ENCODE results near the gene ACSF3. TPM values are rescaled to one million over a fixed set of nuclear protein-coding genes. Genes with fewer than 3 reads are reported as not detected.

The ACSF3 gene
- total RNA-seq, 1 donor from 2014 or later = 14.5 TPM

DNA sequence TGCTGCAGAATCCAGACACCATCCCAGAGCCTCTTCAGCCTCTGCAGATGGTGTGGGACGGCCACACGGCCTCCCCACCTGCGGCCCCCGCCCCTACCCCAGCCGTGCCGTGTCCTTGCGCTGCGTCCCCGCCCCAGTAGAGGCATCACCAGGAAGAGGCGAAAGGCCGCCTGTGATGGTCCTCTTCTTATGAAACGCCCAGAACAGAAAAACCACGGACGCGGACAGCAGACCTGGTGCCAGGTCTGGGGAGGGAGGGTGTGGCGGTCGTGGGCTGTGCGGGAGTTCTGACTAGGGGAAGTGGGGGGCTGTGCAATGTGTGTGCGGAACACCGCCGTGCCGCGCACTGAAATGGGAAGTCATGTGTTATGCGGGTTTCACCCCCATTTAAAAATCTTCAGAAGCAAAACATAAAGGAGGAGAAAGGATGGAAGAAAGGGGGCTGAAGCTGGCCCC is 25.5 kb downstream of the ACSF3 start:
- no peaks in the 10 kb centered on the region for H3K79me2 ChIP-seq (ENCODE audit: low read depth)
- Mint-ChIP-seq H3K4me3 (no peak overlapping the region), H3K9me3 (no peaks in the 10 kb centered on the region), H3K4me1 (peaks cover 13% of the 10 kb centered on the region), H3K27me3 (ENCODE audit: insufficient read depth, low read depth) (peaks cover 9% of the 10 kb centered on the region), H3K27ac (no peak overlapping the region), H3K36me3 (peaks cover 19% of the 10 kb centered on the region)
- DNase-seq (ENCODE audit: low spot score) = no peak
- peaks cover 3% of the 10 kb centered on the region for H3K4me1 ChIP-seq
- TF ChIP-seq EZH2 (IDR thresholded peaks at IDR 0.05) (no peak), CTCF (IDR thresholded peaks at IDR 0.05) (no peak), EZH2phosphoT487 (IDR thresholded peaks at IDR 0.05) (no peak)
- no peaks in the 10 kb centered on the region for H3K36me3 ChIP-seq
- H3K27me3 ChIP-seq = no peaks in the 10 kb centered on the region
- no peak overlapping the region for H2AFZ ChIP-seq (replicated peaks)
- H3K27ac ChIP-seq = no peak overlapping the region
- no peaks in the 10 kb centered on the region for H4K20me1 ChIP-seq (ENCODE audit: low read depth)
- no peak overlapping the region for H3K4me3 ChIP-seq
- no peak overlapping the region for H3K4me2 ChIP-seq
- no peaks in the 10 kb centered on the region for H3F3A ChIP-seq (ENCODE audit: low read depth)
- H3K9ac ChIP-seq = no peak overlapping the region
- H3K9me3 ChIP-seq (ENCODE audit: low read depth) = no peaks in the 10 kb centered on the region

- TF ChIP-seq EZH2phosphoT487 (IDR thresholded peaks at IDR 0.05) (no peak), CTCF (IDR thresholded peaks at IDR 0.05) (no peak), EZH2 (IDR thresholded peaks at IDR 0.05) (no peak)
- Histone ChIP-seq H3K4me3 (no peak overlapping the region), H3K27ac (no peak overlapping the region), H3K4me1 (no peaks in the 10 kb centered on the region), H3K79me2 (ENCODE audit: low read depth) (no peaks in the 10 kb centered on the region), H3K4me2 (no peak overlapping the region), H3K9ac (no peak overlapping the region), H3K36me3 (no peaks in the 10 kb centered on the region), H3F3A (ENCODE audit: low read depth) (no peaks in the 10 kb centered on the region), H4K20me1 (ENCODE audit: low read depth) (no peaks in the 10 kb centered on the region), H3K27me3 (no peaks in the 10 kb centered on the region), H3K9me3 (ENCODE audit: low read depth) (no peaks in the 10 kb centered on the region), H2AFZ (replicated peaks) (no peak overlapping the region)
- no peaks in the 10 kb centered on the region for H3K9me3 Mint-ChIP-seq
- H3K4me3 Mint-ChIP-seq = no peak overlapping the region
- H3K36me3 Mint-ChIP-seq = peaks cover 24% of the 10 kb centered on the region
- H3K27me3 Mint-ChIP-seq (ENCODE audit: insufficient read depth, low read depth) = peaks cover 9% of the 10 kb centered on the region
- peaks cover 13% of the 10 kb centered on the region for H3K4me1 Mint-ChIP-seq
- no peak for DNase-seq (ENCODE audit: low spot score)
- no peak overlapping the region for H3K27ac Mint-ChIP-seq
Measured at GRCh38 chr16:89119661-89120141, 26.0 kb downstream of the ACSF3 start.

DNA sequence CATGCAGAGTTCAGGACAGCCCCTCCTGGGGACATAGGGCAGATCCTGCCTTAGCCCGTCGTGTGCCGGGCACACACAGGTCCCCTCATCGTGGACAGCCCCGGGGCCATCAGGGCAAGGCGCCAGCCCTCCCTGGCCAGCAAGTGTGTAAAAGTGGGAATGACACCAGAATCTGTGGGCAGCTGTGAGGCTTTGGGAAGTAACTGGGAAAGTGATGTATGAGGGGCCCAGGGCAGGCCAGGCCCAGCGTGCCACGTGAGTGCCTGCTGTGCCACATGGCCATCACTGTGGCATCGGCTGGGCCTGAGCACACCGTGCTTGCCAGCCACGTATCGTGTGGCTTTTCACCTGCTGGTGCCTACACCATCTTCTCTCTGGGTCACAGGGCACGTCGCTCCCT is 26.6 kb downstream of the ACSF3 start:
- H3K36me3 ChIP-seq = no peaks in the 10 kb centered on the region
- H3K4me1 Mint-ChIP-seq = peaks cover 13% of the 10 kb centered on the region

More for the DNA sequence above, 26.6 kb downstream of the ACSF3 start:
- Histone ChIP-seq H3K27me3 (no peaks in the 10 kb centered on the region), H3K79me2 (ENCODE audit: low read depth) (no peaks in the 10 kb centered on the region), H3K27ac (no peak overlapping the region), H2AFZ (replicated peaks) (no peak overlapping the region), H4K20me1 (ENCODE audit: low read depth) (no peaks in the 10 kb centered on the region), H3K9me3 (ENCODE audit: low read depth) (no peaks in the 10 kb centered on the region), H3K9ac (no peak overlapping the region), H3K4me2 (no peak overlapping the region), H3K4me1 (no peaks in the 10 kb centered on the region), H3F3A (ENCODE audit: low read depth) (no peaks in the 10 kb centered on the region), H3K4me3 (no peak overlapping the region)
- DNase-seq (ENCODE audit: low spot score) = no peak
- Mint-ChIP-seq H3K4me3 (no peak overlapping the region), H3K36me3 (peaks cover 24% of the 10 kb centered on the region), H3K27ac (no peak overlapping the region), H3K27me3 (ENCODE audit: insufficient read depth, low read depth) (peaks cover 9% of the 10 kb centered on the region), H3K9me3 (no peaks in the 10 kb centered on the region)
- TF ChIP-seq EZH2 (IDR thresholded peaks at IDR 0.05) = no peak
- TF ChIP-seq CTCF (IDR thresholded peaks at IDR 0.05) = no peak
- no peak for TF ChIP-seq EZH2phosphoT487 (IDR thresholded peaks at IDR 0.05)

Data from neural progenitor cell (in vitro differentiated cells).